Measurements from ENCODE around the gene RHOXF2. TPM values are rescaled to one million over a fixed set of nuclear protein-coding genes. Genes with fewer than 3 reads are reported as not detected.

RHOXF2 gene
- total RNA-seq, result not detected

DNA sequence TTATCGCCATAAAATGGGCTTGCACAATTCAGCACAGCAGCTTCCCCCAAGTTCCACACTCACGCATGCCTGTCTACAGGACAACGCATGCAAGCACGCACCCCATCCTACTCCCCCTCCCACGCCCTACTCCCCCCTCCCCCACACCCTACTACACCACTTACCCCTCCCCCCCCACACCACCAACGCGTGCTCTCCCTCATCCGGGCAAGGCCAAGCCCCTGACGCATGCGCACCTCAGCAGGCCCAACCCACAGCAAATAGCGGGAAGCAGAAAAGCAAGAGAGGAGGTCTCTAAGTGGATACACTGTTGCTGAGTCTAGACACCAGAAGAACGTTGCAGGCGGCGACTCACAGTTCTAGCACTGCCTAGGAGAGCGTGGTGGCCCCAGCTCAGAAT, at the start of gene RHOXF2:
Gene RHOXF2, plus strand, starts transcription at position 301 of the 400 bp plus-strand sequence. CDS start 138 bp downstream, outside the sequence.

DNA sequence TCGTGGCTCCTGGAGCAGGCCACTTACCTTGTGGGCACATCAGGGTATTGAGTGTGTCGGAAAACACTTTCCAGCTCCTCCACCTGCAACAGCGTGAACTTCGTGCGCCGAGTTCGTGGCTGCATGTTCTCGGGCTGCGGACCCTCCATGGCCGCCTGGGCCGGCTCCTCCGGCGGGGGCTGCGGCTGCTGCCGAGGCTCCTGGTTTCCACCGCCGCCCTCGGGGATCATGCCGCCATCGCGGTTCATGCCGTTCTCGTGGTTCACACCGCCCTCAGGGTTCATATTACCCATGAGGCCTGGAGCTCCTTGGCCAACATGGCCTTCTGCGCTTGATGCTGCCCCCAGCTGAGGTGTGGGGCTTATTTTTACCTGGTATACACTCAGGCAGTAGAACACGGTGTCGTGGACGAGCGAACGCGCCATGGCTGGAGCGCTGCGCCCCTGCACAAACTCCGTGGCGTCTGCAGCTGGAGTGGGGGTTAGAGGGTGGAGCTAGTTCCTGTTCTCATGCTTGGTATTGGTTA, 42.9 kb upstream of the RHOXF2 start, which contains the start of gene RHOXF1:
Gene RHOXF1, minus strand, starts transcription at position 476 of the 526 bp plus-strand sequence. Its CDS starts 51 bp downstream, at position 425.

Other genes with a start within 250 kb of the RHOXF2 start
- gene NKAP, start 214.9 kb upstream of the RHOXF2 start, total RNA-seq, result 11.0 TPM
- gene RHOXF2B, start 80.9 kb upstream of the RHOXF2 start, total RNA-seq, result not detected
- not detected for gene RHOXF1, start 42.7 kb upstream of the RHOXF2 start, total RNA-seq
- gene ZBTB33, start 92.2 kb downstream of the RHOXF2 start, total RNA-seq, result 34.4 TPM
- 3.4 TPM for gene TMEM255A, start 152.8 kb downstream of the RHOXF2 start, total RNA-seq
- gene ATP1B4, start 203.5 kb downstream of the RHOXF2 start, total RNA-seq, result 19.1 TPM

Measured in camera-type eye (tissue), 1 donor.